AG09319 (cell line): ENCODE results near the gene CDH3.

Experiments
- DNase-seq: peaks from one replicate; pipeline ENCODE4 v3.0.0-alpha.2; 2010; ENCODE audit warnings: low read depth; ENCODE audit errors: extremely low read depth
- CTCF ChIP-seq: IDR thresholded peaks from 2 replicates; pipeline ENCODE4 v1.5.1; 2011; ENCODE audit warnings: low read depth, mild to moderate bottlenecking, inconsistent platforms, low read length, moderate library complexity

Gene CDH3

GRCh38 chr16:68732042-68732680, 87.1 kb downstream of the CDH3 start:
- no peak for DNase-seq
- no peak for TF ChIP-seq CTCF

GRCh38 chr16:68732741-68733399, 87.8 kb downstream of the CDH3 start:
- no peak for TF ChIP-seq CTCF
- DNase-seq, result no peak

- no peak for TF ChIP-seq CTCF
- DNase-seq, result no peak
These were observed 88.5 kb downstream of the CDH3 start for GRCh38 chr16:68733570-68733969.

GRCh38 chr16:68734782-68735181, 89.7 kb downstream of the CDH3 start:
- no peak for DNase-seq
- TF ChIP-seq CTCF, result no peak

GRCh38 chr16:68736561-68736960, 91.5 kb downstream of the CDH3 start:
- DNase-seq, result no peak
- no peak for TF ChIP-seq CTCF

- DNase-seq, result no peak
- no peak for TF ChIP-seq CTCF
These were observed 92.1 kb downstream of the CDH3 start, which contains the start of gene CDH1 for GRCh38 chr16:68737046-68737729. CDH1 (plus strand) TSS chr16:68737292; CDS start chr16:68737416, 124 bp downstream.
